Frontal cortex (tissue), 4 donors: ENCODE data around the gene OR7A5. TPM values are rescaled to one million over a fixed set of nuclear protein-coding genes. Genes with fewer than 3 reads are reported as not detected.
"Not testable (repeated sequence)": the region's sequence is repeated elsewhere in the genome, so short reads cannot be mapped to it uniquely, and the experiment has no call there.

ENCODE experiments used
- DNase-seq, 2 donors: peaks; one replicate each; pipeline ENCODE4 v3.0.0; 2012; ENCODE audit warnings: low spot score in 2 of 2
- FAIRE-seq: peaks from 2 replicates; lab custom pipeline; 2012; peaks lifted over from hg19 to GRCh38; lab: Jason Lieb, UNC
- total RNA-seq: library from RNA; depleted of rRNA; stranded (reverse); fragments of >200 nt; gene quantifications from one replicate; pipeline ENCODE4 v1.2.3, GENCODE V29; 2014
- donor health status: control.
- donor health status: control.
- donor health status: control.

The OR7A5 gene
- not detected for total RNA-seq

DNA sequence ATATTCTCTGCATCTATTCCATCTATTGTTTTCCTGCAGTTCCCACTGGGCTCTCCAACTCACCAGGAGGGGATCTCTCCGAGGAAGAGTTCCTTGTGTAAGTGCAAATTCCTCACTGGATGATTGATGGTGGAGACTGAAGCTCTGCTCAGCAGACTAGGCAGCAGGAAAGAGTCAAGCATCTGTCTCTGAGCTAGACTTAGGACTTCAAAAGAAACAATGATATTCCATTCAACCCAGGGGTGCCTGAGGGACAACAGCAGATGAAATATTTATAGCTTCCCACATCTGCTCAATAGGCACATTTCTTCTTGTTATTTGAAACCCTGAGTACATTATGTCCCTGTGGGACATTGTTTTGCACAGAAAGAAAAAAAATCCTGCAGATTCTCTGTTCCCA lies at the start of gene OR7A5, which contains the start of gene OR7C1:
Gene OR7A5 (minus strand): TSS at position 175 of the 400 bp plus-strand sequence. CDS start 6,944 bp downstream, outside the sequence.
Gene OR7C1 (minus strand): TSS at position 175 of the 400 bp plus-strand sequence. CDS start 35,049 bp downstream, outside the sequence.
- FAIRE-seq = no peak
- DNase-seq = no peak

- no peak for FAIRE-seq
- peak in 1 of 2 donors; percentile 36 for DNase-seq
Measured at GRCh38 chr19:14871619-14872230, 36.7 kb upstream of the OR7A5 start.

GRCh38 chr19:14868497-14868896 lies 33.5 kb upstream of the OR7A5 start:
- no peak for FAIRE-seq
- no peak for DNase-seq

- FAIRE-seq (no peak), DNase-seq (no peak)
Measured at GRCh38 chr19:14848822-14849221, 13.8 kb upstream of the OR7A5 start, which contains the start of gene OR7A10. Gene OR7A10 (minus strand): TSS chr19:14848922. CDS start chr19:14841877, 7,045 bp downstream.

GRCh38 chr19:14843578-14843977 lies 8.6 kb upstream of the OR7A5 start:
- no peak for FAIRE-seq
- DNase-seq = no peak

DNA sequence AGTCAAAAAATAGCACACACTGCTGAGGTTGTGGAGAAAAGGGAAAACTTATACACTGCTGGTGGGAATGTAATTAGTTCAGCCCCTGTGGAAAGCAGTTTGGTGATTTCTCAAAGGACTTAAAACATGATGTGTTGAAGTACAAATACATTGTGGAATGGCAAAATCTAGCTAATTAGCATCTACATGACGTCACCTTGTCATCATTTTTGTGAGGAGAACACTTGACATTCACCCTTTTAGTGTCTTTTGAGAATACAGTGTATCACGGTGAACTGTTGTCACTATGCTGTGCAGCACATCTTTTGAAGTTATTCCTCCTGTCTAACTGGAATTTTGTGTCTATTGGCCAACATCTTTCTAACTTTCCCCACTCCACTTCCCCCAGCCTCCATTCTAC lies 8.2 kb upstream of the OR7A5 start:
- FAIRE-seq = no peak
- DNase-seq = no peak

DNA sequence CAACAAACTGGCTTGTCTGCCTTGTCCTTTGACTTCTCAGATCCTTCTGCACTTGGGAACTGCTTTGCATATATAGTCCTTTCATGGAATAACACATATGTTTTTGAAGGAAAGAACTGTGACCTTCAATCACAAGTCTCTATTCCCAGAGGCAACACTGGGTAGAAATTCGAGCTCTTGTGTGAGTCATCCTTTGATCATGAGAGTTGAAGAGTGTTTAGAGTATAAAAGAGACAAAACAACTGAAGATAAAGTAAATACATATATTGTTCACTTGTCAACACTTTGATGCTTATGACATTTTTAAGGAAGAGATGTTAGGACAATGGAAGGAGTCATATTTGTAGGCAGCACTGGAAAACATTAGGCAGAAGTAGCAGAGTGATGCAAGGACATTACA lies 5.2 kb upstream of the OR7A5 start:
- FAIRE-seq = no peak
- no peak for DNase-seq

DNA sequence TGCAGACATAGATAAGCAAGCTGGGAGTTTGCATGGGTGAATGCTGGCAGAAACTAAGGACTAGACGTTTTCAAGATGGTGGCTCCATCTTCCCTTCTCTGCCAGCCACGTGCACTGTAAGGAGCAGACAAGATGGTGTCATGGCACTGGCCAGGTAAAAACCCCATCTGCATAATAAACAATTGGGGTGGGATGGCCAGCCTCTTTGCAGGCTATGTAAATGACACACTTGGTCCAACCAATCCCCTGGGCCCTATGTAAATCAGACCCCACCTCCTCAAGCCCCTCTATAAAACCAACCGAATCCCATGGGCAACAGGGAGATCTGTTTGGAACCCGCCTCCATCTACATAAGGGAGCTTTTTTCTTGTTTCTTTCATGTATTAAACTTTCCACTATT lies 2.4 kb upstream of the OR7A5 start:
- DNase-seq (no peak), FAIRE-seq (no peak)

DNA sequence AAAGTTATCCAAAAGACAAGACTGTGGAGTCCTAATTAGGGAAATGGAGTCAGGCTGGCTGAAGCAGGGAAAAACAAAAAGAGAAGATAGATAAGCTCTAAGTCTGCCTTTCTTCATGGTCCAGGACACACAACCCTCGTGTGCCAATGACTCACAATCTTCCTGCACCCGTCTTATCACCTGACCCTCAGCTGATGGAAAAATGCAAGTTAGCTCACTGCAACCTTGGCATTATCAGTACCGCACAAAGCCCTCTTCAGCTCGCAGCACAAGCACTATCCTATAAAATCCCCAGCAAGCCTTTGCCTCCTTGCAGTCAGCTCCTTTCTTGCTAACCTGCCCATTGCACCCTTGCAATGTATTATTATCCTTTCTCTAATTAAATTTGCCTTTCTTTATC lies 4.3 kb downstream of the OR7A5 start:
- DNase-seq = no peak
- no peak for FAIRE-seq

DNA sequence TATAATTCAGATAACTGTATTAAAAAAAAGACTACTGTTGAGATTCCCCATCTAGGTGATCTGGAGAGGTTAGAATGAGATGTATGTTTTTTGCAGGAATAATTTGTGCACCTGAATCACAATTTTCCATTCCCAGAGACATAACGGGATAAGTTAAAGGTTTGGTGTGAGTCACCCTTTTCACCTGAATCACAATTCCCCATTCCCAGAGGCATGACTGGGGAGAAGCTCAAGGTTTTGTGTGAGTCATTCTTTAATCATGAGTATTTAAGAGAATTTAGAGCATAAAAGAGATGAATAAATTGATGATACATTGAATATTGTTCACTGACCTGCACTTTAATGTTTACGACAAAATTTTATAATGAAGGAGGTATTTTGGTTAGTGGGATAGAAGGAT lies 9.0 kb downstream of the OR7A5 start:
- no peak for DNase-seq
- no peak for FAIRE-seq

DNA sequence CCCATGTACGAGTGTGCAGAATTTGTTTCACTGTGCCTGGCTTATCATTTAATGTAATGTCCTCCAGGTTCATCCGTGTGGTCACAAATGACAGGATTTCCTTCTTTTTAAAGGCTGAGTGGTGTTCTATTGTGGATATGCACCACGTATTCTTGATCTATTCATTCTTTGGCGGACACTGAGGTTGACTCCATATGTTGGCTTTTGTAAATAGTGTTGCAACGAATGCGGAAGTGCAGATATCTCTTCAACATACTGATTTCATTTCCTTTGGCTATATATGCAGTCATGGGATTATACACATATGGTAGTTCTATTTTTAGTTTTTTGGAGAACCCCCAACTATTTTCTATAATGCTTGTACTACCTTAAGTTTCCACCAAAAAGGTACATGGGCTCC lies 13.0 kb downstream of the OR7A5 start:
- FAIRE-seq (no peak), DNase-seq (no peak)

- DNase-seq = no peak
- no peak for FAIRE-seq
Measured at GRCh38 chr19:14818588-14818987, 16.4 kb downstream of the OR7A5 start.

- no peak for FAIRE-seq
- no peak for DNase-seq
Measured at GRCh38 chr19:14817052-14817451, 17.9 kb downstream of the OR7A5 start.

- no peak for FAIRE-seq
Measured at GRCh38 chr19:14814982-14815652, 19.9 kb downstream of the OR7A5 start.

GRCh38 chr19:14809272-14810057 lies 25.5 kb downstream of the OR7A5 start:
- no peak for DNase-seq
- no peak for FAIRE-seq

More at GRCh38 chr19:14814982-14815652, 19.9 kb downstream of the OR7A5 start:
- DNase-seq = no peak

- no peak for DNase-seq
- no peak for FAIRE-seq
Measured at GRCh38 chr19:14804765-14805164, 30.2 kb downstream of the OR7A5 start.

- DNase-seq = no peak
- no peak for FAIRE-seq
Measured at GRCh38 chr19:14798760-14799159, 36.2 kb downstream of the OR7A5 start.

DNA sequence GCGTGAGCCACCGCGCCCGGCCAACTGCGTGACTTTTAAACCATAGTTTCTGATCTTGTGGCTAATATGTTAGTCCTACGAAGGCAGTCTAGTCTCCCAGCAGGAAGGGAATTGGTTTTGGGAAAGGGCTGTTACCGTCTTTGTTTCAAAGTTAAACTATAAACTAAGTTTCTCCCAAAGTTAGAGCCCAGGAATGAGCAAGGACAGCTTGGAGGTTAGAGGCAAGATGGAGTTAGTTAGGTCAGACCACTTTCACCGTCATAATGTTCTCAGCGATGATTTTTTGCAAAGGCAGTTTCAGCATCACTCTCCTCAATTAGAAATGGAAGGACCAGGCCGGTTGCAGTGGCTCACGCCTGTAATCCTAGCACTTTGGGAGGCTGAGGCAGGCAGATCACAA lies 39.0 kb downstream of the OR7A5 start:
- no peak for FAIRE-seq

DNA sequence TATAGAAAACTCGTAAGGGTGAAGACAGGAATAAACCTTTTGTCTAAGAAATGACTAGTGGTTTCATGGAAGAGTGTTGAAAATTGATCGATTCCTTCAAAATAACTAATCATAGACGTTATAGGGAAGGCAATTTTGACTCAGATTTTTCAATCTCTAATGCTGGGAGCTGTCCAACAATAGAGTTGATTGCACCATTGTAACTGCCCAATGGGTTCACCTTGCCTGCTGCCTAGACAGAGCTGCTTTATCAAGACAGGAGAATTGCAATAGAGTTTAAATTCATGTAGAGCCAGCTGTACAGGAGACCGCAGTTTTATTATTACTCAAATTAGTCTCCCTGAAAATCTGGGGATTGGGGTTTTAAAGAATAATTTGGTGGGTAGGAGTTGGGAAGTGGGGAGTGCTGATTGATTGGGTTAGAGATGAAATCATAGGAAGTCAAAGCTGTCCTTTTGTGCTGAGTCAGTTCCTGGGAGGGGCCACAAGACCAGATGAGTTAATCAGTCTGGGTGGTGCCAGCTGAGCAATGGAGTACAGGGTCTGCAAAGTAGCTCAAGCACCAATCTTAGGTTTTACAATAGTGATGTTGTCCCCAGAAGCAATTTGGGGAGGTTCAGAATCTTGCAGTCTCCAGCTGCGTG lies 39.8 kb downstream of the OR7A5 start:
- FAIRE-seq = no peak

More for the DNA sequence above, 39.0 kb downstream of the OR7A5 start:
- no peak for DNase-seq

DNA sequence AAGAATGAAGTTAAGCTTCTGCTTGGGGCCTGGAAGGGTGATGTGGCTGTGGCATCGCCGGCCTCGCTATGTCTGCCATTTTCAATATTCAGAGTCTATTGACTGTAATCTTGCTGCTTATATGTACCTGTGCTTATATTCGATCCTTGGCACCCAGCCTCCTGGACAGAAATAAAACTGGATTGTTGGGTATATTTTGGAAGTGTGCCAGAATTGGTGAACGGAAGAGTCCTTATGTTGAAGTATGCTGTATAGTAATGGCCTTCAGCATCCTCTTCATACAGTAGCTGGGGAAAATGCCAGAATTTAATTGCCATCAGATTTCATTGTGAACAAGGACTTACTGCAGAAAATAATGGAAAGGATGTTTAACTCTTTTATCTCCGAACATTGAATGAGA lies 42.7 kb downstream of the OR7A5 start:
- not testable (repeated sequence) for FAIRE-seq, DNase-seq

More for the DNA sequence above, 39.8 kb downstream of the OR7A5 start:
- DNase-seq = no peak
